GM13976 (cell line): Measurements from ENCODE around the gene ESD.
"Not testable (repeated sequence)": the region's sequence is repeated elsewhere in the genome, so short reads cannot be mapped to it uniquely, and the experiment has no call there.

ENCODE experiments used
- DNase-seq: peaks from one replicate; pipeline ENCODE4 v3.0.0; 2012; ENCODE audit warnings: low spot score
- CTCF ChIP-seq: IDR thresholded peaks from 2 replicates; pipeline ENCODE4 v1.5.1; 2012; ENCODE audit warnings: borderline replicate concordance, mild to moderate bottlenecking; ENCODE audit not compliant: insufficient read depth; ENCODE audit errors: extremely low read depth, missing control alignments, control extremely low read depth
- in situ Hi-C: fragments of 300-500 bp; cut with MboI; formaldehyde crosslinking; loops from one replicate; pipeline ENCODE4 v1.12.0; 2022; ENCODE audit warnings: low sequenced_read_pairs, mixed read lengths, inconsistent platforms; ENCODE audit not compliant: unreplicated experiment

The ESD gene

GRCh38 chr13:46761174-46761573, 35.8 kb downstream of the ESD start:
- in situ Hi-C loops = no loop called here
- no peak for DNase-seq
- no peak for TF ChIP-seq CTCF

GRCh38 chr13:46759846-46760245, 37.1 kb downstream of the ESD start:
- TF ChIP-seq CTCF = no peak
- no peak for DNase-seq
- in situ Hi-C loops = no loop called here

GRCh38 chr13:46757640-46758039, 39.3 kb downstream of the ESD start:
- in situ Hi-C loops = no loop called here
- DNase-seq = no peak
- no peak for TF ChIP-seq CTCF

- no peak for TF ChIP-seq CTCF
- in situ Hi-C loops = no loop called here
- no peak for DNase-seq
Measured at GRCh38 chr13:46756977-46757376, 40.0 kb downstream of the ESD start.

GRCh38 chr13:46755508-46755907, 41.5 kb downstream of the ESD start:
- in situ Hi-C loops, DNase-seq: not testable (repeated sequence)

GRCh38 chr13:46754812-46755211, 42.1 kb downstream of the ESD start:
- no peak for DNase-seq
- in situ Hi-C loops = no loop called here

GRCh38 chr13:46753917-46754316, 43.0 kb downstream of the ESD start:
- DNase-seq = no peak
- in situ Hi-C loops = no loop called here
- TF ChIP-seq CTCF = no peak

More at GRCh38 chr13:46754812-46755211, 42.1 kb downstream of the ESD start:
- no peak for TF ChIP-seq CTCF
